Parathyroid adenoma (tissue), 2 donors: ENCODE data around the gene MOB1B.

ENCODE experiments used
- H2AFZ ChIP-seq: fragments of 300-600 bp; sonication (generic); one replicate; pipeline ENCODE4 v1.7.0; 2017; ENCODE audit warnings: antibody characterized with exemption, mild to moderate bottlenecking
- H3K27ac ChIP-seq: fragments of 300-600 bp; sonication (generic); one replicate; pipeline ENCODE4 v1.7.0; 2017
- H3K27me3 ChIP-seq: fragments of 300-600 bp; sonication (generic); one replicate; pipeline ENCODE4 v1.7.0; 2017; ENCODE audit warnings: low read length; ENCODE audit not compliant: control insufficient read depth, insufficient read depth
- H3K36me3 ChIP-seq: fragments of 300-600 bp; sonication (generic); one replicate; pipeline ENCODE4 v1.7.0; 2017; ENCODE audit warnings: low read length; ENCODE audit not compliant: control insufficient read depth, insufficient read depth
- H3K4me1 ChIP-seq: fragments of 300-600 bp; sonication (generic); one replicate; pipeline ENCODE4 v1.7.0; 2017; ENCODE audit warnings: control low read depth
- H3K4me2 ChIP-seq: fragments of 300-600 bp; sonication (generic); one replicate; pipeline ENCODE4 v1.7.0; 2017; ENCODE audit warnings: low read length
- H3K4me3 ChIP-seq: fragments of 300-600 bp; sonication (generic); one replicate; pipeline ENCODE4 v1.7.0; 2017; ENCODE audit warnings: low read depth, low read length
- H3K79me2 ChIP-seq: fragments of 300-600 bp; sonication (generic); one replicate; pipeline ENCODE4 v1.7.0; 2017; ENCODE audit warnings: control low read depth
- H3K9ac ChIP-seq: fragments of 300-600 bp; sonication (generic); one replicate; pipeline ENCODE4 v1.7.0; 2017; ENCODE audit warnings: mild to moderate bottlenecking
- H3K9me3 ChIP-seq: fragments of 300-600 bp; sonication (generic); one replicate; pipeline ENCODE4 v1.7.0; 2017; ENCODE audit warnings: low read length; ENCODE audit not compliant: control insufficient read depth
- TF ChIP-seq, protein P1 (sequence below): fragments of 300-600 bp; sonication (generic); IDR thresholded peaks from one replicate; pipeline ENCODE4 v1.7.0; 2017; ENCODE audit warnings: antibody characterized with exemption, mild to moderate bottlenecking
- donor health status: primary hyperparathyroidism.

The MOB1B gene

DNA sequence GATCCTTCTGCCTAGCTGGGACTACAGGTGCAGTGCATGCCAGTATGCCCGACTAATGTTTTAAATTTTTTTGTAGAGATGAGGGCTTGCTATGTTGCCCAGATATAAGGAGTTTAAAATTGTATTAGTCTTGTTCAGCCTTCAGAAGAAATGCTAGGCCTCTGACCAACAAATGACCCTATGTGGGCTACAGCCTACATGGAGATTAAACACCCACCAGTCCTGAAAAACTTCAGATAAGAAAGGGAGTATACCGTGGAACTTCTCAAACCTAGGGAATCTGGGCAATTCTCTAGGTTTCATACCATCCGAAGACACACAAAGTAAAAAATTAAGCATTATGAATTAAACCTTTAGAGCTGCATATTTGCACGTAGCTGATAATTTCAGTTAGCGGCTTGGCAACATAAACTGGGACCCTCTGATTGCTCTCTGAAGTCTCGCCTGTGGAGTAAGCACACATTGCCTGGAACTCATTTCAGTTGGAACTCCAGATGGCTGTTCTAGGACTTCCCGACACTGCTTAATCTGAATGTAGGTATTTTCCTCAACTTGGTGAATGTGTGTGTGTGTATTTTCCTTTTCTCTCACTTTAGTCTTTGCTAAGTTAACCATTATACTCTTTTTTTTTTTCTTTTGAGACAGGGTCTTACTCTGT, 33.0 kb downstream of the MOB1B start:
- no peak overlapping the region for H2AFZ ChIP-seq
- H3K79me2 ChIP-seq: peaks cover 8% of the 10 kb centered on the region
- no peak overlapping the region for H3K4me3 ChIP-seq
- no peaks in the 10 kb centered on the region for H3K27me3 ChIP-seq
- H3K27ac ChIP-seq: no peak overlapping the region
- TF ChIP-seq, protein P1, sequence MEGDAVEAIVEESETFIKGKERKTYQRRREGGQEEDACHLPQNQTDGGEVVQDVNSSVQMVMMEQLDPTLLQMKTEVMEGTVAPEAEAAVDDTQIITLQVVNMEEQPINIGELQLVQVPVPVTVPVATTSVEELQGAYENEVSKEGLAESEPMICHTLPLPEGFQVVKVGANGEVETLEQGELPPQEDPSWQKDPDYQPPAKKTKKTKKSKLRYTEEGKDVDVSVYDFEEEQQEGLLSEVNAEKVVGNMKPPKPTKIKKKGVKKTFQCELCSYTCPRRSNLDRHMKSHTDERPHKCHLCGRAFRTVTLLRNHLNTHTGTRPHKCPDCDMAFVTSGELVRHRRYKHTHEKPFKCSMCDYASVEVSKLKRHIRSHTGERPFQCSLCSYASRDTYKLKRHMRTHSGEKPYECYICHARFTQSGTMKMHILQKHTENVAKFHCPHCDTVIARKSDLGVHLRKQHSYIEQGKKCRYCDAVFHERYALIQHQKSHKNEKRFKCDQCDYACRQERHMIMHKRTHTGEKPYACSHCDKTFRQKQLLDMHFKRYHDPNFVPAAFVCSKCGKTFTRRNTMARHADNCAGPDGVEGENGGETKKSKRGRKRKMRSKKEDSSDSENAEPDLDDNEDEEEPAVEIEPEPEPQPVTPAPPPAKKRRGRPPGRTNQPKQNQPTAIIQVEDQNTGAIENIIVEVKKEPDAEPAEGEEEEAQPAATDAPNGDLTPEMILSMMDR: no peak
- H3K9me3 ChIP-seq: no peaks in the 10 kb centered on the region
- no peak overlapping the region for H3K9ac ChIP-seq
- H3K4me2 ChIP-seq: no peak overlapping the region
- H3K4me1 ChIP-seq: no peaks in the 10 kb centered on the region
- H3K36me3 ChIP-seq: no peaks in the 10 kb centered on the region

DNA sequence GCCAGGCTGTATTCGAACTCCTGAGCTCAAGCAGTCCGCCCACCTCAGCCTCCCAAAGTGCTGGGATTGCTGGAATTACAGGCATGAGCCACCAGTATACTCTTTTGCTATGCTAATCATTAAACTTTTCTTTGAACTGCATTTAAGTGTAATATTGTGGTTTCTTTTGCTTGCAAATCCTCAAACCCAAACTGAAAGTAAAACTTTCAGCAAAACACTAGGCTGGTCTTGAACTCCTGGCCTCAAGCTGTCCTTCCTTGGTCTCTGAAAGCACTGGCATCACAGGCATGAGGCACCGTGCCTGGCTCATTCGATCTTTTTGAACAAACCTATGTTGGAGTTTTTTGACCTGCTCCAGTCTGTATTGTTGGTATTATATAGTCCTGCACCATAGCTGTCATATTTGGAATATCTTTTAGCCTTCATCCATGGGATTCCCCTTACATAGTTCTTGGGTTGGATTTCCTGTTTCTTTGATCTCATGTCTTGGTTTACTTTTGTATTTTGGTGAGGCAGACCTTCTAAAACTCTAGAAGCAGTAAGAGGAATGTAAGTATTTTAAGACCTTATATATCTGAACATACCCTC, 34.1 kb downstream of the MOB1B start:
- H3K4me2 ChIP-seq: no peak overlapping the region
- no peaks in the 10 kb centered on the region for H3K36me3 ChIP-seq
- H3K4me3 ChIP-seq: no peak overlapping the region
- peaks cover 9% of the 10 kb centered on the region for H3K79me2 ChIP-seq
- H3K27ac ChIP-seq: no peak overlapping the region
- TF ChIP-seq, protein P1: no peak
- H3K9ac ChIP-seq: no peak overlapping the region
- H3K4me1 ChIP-seq: no peaks in the 10 kb centered on the region
- H2AFZ ChIP-seq: no peak overlapping the region
- no peaks in the 10 kb centered on the region for H3K9me3 ChIP-seq
- no peaks in the 10 kb centered on the region for H3K27me3 ChIP-seq

DNA sequence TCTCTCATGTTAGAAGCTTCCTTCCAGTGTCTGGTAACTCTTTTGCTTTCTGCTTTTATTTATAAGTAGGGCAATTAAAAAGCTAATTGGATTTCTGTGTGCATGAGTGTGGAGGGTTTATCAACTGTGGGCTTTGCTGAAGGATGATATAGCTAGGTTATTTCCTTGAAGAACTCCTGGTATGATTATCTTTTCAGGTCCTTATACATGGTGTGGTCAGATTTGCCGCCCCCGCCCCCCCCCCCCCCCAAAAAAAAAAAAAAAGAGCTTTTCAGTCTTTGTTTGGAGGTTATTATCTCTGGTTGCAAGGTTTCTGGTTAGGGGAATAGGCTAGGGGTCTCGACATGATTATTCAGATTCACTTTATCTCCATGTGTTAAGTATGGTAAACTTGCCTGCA, 35.9 kb downstream of the MOB1B start:
- Histone ChIP-seq H3K27me3 (no peaks in the 10 kb centered on the region), H2AFZ (no peak overlapping the region), H3K9ac (no peak overlapping the region), H3K4me1 (no peaks in the 10 kb centered on the region), H3K27ac (no peak overlapping the region), H3K36me3 (no peaks in the 10 kb centered on the region), H3K9me3 (no peaks in the 10 kb centered on the region), H3K4me3 (no peak overlapping the region), H3K79me2 (peaks cover 9% of the 10 kb centered on the region), H3K4me2 (no peak overlapping the region)
- TF ChIP-seq, protein P1: no peak

DNA sequence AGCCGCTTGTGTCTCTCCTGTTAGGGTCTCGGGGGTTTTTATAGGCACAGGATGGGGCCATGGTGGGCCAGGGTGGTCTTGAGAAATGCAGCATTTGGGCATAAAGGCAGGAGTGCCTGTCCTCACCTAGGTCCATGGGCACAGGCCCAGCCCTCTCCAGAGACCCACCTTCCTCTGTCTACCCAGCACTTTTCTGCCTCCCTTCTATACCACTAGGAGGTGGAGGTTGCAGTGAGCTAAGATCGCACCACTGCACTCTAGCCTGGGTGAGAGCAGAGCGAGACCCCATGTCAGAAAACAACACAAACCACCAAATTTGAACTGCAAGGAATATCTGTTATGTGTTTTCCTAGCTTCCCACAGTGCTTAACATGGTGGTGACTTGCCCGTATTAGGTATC, 38.0 kb downstream of the MOB1B start:
- no peak overlapping the region for H3K9ac ChIP-seq
- H3K79me2 ChIP-seq: peaks cover 5% of the 10 kb centered on the region
- no peaks in the 10 kb centered on the region for H3K36me3 ChIP-seq
- no peaks in the 10 kb centered on the region for H3K27me3 ChIP-seq
- H3K4me2 ChIP-seq: no peak overlapping the region
- H3K27ac ChIP-seq: no peak overlapping the region
- no peak overlapping the region for H2AFZ ChIP-seq
- TF ChIP-seq, protein P1: no peak
- no peaks in the 10 kb centered on the region for H3K9me3 ChIP-seq
- no peak overlapping the region for H3K4me3 ChIP-seq
- no peaks in the 10 kb centered on the region for H3K4me1 ChIP-seq

DNA sequence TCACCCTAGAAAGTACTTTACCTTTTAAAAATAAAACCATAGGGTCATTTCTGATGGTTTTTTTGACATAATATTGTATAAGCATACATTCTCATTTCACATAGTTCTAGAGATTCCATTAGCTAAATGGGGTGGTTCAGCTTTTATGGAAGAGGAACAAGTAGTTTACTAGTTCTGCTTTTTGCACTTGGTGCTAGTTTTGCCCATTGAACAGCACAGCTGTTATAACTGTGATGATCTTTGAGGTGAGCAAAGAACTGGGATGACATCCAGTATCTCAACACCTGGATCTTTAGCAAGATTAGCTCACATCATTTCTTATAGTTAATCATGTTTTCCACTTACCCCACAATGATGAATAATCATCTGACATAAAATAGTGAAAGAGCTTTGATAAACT, 40.9 kb downstream of the MOB1B start:
- Histone ChIP-seq H3K4me1 (no peaks in the 10 kb centered on the region), H3K9me3 (no peaks in the 10 kb centered on the region), H3K27me3 (no peaks in the 10 kb centered on the region), H3K36me3 (no peaks in the 10 kb centered on the region), H2AFZ (no peak overlapping the region), H3K4me2 (no peak overlapping the region), H3K79me2 (peaks cover 5% of the 10 kb centered on the region), H3K9ac (no peak overlapping the region), H3K27ac (no peak overlapping the region), H3K4me3 (no peak overlapping the region)
- TF ChIP-seq, protein P1: no peak
